GM12865 (cell line): ENCODE measurements around the gene TRIM77.
"Not testable (repeated sequence)": the region's sequence is repeated elsewhere in the genome, so short reads cannot be mapped to it uniquely, and the experiment has no call there.

ENCODE experiments used
- DNase-seq: peaks from one replicate; pipeline ENCODE4 v3.0.0; 2010; ENCODE audit warnings: low read depth
- H3K4me3 ChIP-seq: 2 replicates; pipeline ENCODE4 v1.5.1; 2011; ENCODE audit warnings: mild to moderate bottlenecking, low read depth, low read length, control low read depth
- CTCF ChIP-seq: IDR thresholded peaks from 2 replicates; pipeline ENCODE4 v1.5.1; 2011; ENCODE audit warnings: low read length, control low read depth, low read depth, inconsistent platforms; ENCODE audit not compliant: insufficient read depth; ENCODE audit errors: missing control alignments

TRIM77 gene

DNA sequence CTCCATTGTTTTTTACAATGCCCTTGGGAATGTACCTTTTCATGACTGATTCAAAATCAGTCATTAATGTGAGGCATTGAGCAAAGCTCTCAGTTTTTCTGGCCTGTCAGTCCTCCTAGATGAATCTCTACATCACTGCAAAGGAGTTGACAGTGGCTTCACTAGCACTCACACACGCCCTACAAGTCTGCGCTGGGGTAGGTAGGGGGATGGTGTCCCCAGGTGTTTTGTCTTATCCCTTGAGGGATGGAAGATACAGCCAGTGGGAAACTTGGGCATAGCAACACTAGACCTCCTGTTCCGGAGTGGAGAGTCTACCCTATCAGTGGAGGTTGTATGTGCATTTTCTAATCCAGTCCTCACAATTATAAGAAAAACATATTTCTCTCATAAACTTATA, 27.0 kb downstream of the TRIM77 start:
- TF ChIP-seq CTCF: no peak
- H3K4me3 ChIP-seq: no peak overlapping the region
- DNase-seq: no peak

- H3K4me3 ChIP-seq, DNase-seq: not testable (repeated sequence)
Measured at GRCh38 chr11:89741406-89741805, 31.3 kb downstream of the TRIM77 start.

DNA sequence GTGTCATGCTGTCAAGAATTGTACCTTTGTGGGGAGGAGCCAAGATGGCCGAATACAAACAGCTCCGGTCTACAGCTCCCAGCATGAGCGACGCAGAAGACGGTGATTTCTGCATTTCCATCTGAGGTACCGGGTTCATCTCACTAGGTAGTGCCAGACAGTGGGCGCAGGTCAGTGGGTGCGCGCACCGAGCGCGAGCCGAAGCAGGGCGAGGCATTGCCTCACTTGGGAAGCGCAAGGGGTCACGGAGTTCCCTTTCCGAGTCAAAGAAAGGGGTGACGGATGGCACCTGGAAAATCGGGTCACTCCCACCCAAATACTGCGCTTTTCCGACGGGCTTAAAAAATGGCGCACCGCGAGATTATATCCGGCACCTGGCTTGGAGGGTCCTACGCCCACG, 34.1 kb downstream of the TRIM77 start:
- not testable (repeated sequence) for DNase-seq, H3K4me3 ChIP-seq

GRCh38 chr11:89750822-89751221, 40.7 kb downstream of the TRIM77 start:
- H3K4me3 ChIP-seq, DNase-seq: not testable (repeated sequence)
